ENCODE data around the gene ZNF134. TPM values are rescaled to one million over a fixed set of nuclear protein-coding genes. Genes with fewer than 3 reads are reported as not detected.

ZNF134 gene
- total and polyA plus RNA-seq, 9 of the 15 experiments (the other 6 are each of a cell fraction or from before 2014, with no cell fraction given) = 1.3 to 10.0 (median 5.7) TPM

DNA sequence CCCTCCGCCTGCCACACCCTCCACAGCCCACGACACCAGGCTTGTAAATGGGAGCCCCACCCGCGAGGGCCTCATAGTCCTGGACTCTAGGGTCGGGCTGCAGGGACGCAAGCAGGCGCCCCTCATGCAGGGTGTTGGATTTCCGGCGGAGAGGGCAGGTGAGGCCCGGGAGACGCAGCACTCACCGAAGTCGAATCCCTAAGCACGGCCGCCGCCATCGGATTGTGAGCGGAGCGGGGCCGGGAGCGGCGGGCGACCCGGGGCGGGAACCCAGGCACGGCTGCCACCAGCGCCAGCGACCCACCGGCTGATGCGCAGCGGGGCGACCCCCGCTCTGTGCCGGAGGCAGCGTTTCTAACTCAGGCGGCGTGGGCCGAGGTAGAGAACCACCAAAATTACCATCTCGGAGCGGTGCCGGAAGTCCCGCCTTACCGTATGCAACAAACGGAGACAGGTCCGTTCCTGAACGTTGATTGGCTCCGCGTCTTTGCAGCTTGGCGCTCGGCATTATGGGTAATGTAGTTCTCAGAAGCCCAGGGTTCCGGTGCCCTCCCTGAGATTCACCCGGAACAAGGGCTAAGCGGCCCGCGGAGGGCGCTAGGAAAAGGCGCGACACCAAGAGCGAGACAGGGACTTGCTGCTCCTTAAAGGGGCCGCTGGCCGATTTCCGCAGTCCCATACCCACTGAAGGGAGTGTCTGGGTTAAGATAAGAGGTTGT lies 35.4 kb upstream of the ZNF134 start, which contains the start of gene ZNF416 (continued):
- TF ChIP-seq, protein P1, sequence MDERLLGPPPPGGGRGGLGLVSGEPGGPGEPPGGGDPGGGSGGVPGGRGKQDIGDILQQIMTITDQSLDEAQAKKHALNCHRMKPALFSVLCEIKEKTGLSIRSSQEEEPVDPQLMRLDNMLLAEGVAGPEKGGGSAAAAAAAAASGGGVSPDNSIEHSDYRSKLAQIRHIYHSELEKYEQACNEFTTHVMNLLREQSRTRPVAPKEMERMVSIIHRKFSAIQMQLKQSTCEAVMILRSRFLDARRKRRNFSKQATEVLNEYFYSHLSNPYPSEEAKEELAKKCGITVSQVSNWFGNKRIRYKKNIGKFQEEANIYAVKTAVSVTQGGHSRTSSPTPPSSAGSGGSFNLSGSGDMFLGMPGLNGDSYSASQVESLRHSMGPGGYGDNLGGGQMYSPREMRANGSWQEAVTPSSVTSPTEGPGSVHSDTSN (CRISPR knock-in tag; IDR thresholded peaks at IDR 0.05; ENCODE audit: low read depth) = no peak
- TF ChIP-seq, protein P1 (tag; conservative IDR thresholded peaks at IDR 0.05; ENCODE audit: low read depth) = peak; percentile 49
- TF ChIP-seq, protein P2, sequence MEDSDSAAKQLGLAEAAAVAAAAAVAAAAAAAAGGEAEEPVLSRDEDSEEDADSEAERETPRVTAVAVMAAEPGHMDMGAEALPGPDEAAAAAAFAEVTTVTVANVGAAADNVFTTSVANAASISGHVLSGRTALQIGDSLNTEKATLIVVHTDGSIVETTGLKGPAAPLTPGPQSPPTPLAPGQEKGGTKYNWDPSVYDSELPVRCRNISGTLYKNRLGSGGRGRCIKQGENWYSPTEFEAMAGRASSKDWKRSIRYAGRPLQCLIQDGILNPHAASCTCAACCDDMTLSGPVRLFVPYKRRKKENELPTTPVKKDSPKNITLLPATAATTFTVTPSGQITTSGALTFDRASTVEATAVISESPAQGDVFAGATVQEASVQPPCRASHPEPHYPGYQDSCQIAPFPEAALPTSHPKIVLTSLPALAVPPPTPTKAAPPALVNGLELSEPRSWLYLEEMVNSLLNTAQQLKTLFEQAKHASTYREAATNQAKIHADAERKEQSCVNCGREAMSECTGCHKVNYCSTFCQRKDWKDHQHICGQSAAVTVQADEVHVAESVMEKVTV (CRISPR knock-in tag; IDR thresholded peaks at IDR 0.05) = no peak
- TF ChIP-seq PKNOX1 (IDR thresholded peaks at IDR 0.05) (peak; percentile 87), MEIS2 (IDR thresholded peaks at IDR 0.05; ENCODE audit: partially characterized antibody) (peak; percentile 8), ZNF318 (IDR thresholded peaks at IDR 0.05; ENCODE audit: borderline replicate concordance in 1 of 2, low read depth in 1 of 2) (no peak), POLR2AphosphoS5 (IDR thresholded peaks at IDR 0.05; ENCODE audit: control insufficient read depth, insufficient read depth, low read depth, low read length) (no peak), FUS (optimal IDR thresholded peaks at IDR 0.05; ENCODE audit: low read depth, low read length) (no peak), HNRNPK (IDR thresholded peaks at IDR 0.05; ENCODE audit: low read depth, low read length, poor library complexity, severe bottlenecking) (no peak), MBD2 (IDR thresholded peaks at IDR 0.05; ENCODE audit: borderline replicate concordance, low read depth) (peak; percentile 83)
